Activated CD8-positive, alpha-beta memory T cell treated with anti-CD3 and anti-CD28 coated beads for 24 hours (primary cell): ENCODE measurements around the gene SYT6.
"Not testable (repeated sequence)": the region's sequence is repeated elsewhere in the genome, so short reads cannot be mapped to it uniquely, and the experiment has no call there.

ENCODE experiments used
- DNase-seq: peaks from one replicate; pipeline ENCODE4 v3.0.0-alpha.2; 2020

SYT6 gene

DNA sequence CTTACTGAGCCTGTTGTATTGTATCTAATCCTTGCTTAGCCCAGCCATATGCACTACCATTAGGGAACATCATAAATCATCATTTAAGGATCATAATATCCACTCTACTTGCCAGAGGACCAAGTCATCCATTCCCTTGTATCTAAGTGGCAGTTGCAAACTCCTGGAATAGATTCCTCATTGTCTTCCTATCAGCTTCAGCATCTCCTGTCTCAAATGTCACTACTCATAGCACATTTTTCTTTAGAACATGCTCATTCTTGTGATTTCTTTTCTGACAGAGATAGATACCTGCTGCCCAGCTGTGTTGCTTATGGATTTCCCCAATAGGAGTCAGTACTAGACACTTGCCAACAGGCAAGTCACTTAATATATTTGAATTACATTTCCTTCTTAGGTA, 90.1 kb downstream of the SYT6 start:
- DNase-seq: no peak

- DNase-seq: no peak
Observed at GRCh38 chr1:114062477-114063099, 91.1 kb downstream of the SYT6 start.

DNA sequence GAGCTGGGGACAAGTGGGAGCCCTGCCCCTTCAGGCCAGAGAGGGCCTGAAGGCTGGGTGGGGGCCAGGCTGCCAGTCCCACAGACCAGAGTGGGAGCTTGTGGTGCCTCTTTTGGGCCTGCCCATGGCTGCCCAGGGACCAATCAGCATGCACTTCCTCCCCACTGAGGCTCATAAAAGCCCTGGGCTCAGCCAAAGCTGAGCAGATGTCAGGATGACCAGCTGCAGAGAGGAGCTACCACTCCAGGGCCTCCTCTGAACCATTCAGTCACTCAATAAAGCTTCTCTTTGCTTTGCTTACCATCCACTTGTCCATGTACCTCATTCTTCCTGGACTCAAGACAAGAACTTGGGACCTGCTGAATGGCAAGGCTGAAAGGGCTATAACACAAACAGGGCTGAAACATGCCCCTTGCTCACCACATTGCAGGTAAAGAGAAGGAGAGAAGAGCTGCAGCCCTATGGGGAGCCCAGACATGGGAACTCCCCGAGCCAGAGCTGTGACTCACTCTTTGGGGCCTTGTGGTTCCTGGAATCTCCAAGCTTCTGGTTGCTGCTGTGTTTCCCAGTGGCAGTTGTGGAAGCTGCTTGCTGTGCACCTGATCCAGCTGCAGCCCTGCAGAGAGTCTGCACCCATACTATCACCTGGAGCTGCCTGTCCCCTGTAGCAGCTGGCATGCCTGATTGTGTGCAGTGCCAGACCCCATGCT, 92.4 kb downstream of the SYT6 start:
- DNase-seq: no peak

GRCh38 chr1:114058236-114058635, 95.4 kb downstream of the SYT6 start:
- DNase-seq: not testable (repeated sequence)

GRCh38 chr1:114054148-114054547, 99.5 kb downstream of the SYT6 start:
- no peak for DNase-seq

GRCh38 chr1:114048232-114048631, 105.4 kb downstream of the SYT6 start:
- DNase-seq: no peak

- no peak for DNase-seq
Observed at GRCh38 chr1:114043548-114043947, 110.1 kb downstream of the SYT6 start.

DNA sequence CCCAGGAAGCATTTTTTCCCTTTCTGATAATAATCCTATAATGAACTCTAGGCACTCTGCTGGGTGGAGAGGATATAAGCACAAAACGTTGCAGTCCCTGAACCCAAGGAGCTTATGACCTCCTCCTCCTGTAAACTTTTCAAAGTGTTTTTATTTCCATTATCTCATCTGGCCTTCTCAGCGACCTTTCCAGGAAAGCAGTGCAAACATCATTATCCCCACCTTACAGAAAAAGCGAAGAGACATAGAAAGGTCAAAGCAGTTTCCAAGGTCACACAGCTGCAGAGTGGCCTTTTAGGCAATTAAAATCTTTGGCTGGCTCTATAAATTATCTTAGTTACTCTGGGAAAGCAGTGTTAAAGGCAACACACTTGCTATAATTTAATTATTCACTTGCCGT, 110.6 kb downstream of the SYT6 start:
- no peak for DNase-seq

- DNase-seq: no peak
Observed at GRCh38 chr1:114040273-114041015, 113.2 kb downstream of the SYT6 start.
